SK-N-MC (cell line): Measurements from ENCODE around the gene LTK.

Source experiments
- DNase-seq: peaks from one replicate; pipeline ENCODE4 v3.0.0-alpha.2; 2011; ENCODE audit warnings: low read depth, low spot score
- H3K27ac ChIP-seq: fragments of 200-600 bp; sonication (generic); 2 replicates; pipeline ENCODE4 v1.5.1; 2016; ENCODE audit warnings: mixed run types
- H3K36me3 ChIP-seq: fragments of 200-600 bp; sonication (generic); 2 replicates; pipeline ENCODE4 v1.6.1; 2017; ENCODE audit warnings: antibody characterized with exemption, low read length, mixed read lengths; ENCODE audit not compliant: insufficient read depth
- H3K4me3 ChIP-seq: fragments of 200-600 bp; sonication (generic); 2 replicates; pipeline ENCODE4 v1.5.1; 2016
- H3K9ac ChIP-seq: fragments of 200-600 bp; sonication (generic); 2 replicates; pipeline ENCODE4 v1.8.0; 2017; ENCODE audit warnings: mixed run types, mixed read lengths; ENCODE audit not compliant: insufficient read length
- H3K9me3 ChIP-seq: fragments of 200-600 bp; sonication (generic); 2 replicates; pipeline ENCODE4 v1.6.1; 2017; ENCODE audit warnings: low read depth, mild to moderate bottlenecking, antibody characterized with exemption, low read length, moderate library complexity, mixed read lengths
- EZH2 ChIP-seq: fragments of 200-600 bp; sonication (generic); IDR thresholded peaks from one replicate; pipeline ENCODE4 v1.6.1; 2017; ENCODE audit warnings: antibody characterized with exemption
- FOXP2 ChIP-seq: optimal IDR thresholded peaks from 2 replicates; pipeline ENCODE3; 2011; ENCODE audit warnings: mild to moderate bottlenecking, moderate library complexity; ENCODE audit not compliant: insufficient read depth; ENCODE audit errors: extremely low read length, control extremely low read depth
- POLR2AphosphoS5 ChIP-seq: IDR thresholded peaks from 2 replicates; pipeline ENCODE4 v1.6.1; 2012; ENCODE audit warnings: mild to moderate bottlenecking, low read depth, low read length, borderline replicate concordance

LTK gene

DNA sequence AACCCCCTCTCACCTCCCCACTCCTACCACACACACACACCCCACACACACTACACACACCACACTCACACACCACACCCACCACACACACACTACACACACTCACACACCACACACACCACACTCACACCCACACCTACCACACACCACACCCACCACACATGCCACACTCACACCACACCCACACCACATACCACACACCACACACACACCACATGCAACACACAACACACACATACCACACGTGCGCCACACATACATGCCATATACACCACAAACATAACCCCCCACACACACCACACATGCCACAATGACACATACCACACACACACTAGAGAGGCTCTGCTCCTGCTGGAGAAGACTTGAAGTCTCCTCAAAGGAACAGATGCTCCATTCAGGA is 25.8 kb downstream of the LTK start:
- Histone ChIP-seq H3K4me3 (no peak overlapping the region), H3K27ac (no peak overlapping the region), H3K9me3 (no peaks in the 10 kb centered on the region), H3K9ac (no peak overlapping the region), H3K36me3 (peaks cover 2% of the 10 kb centered on the region)
- no peak for TF ChIP-seq EZH2
- no peak for TF ChIP-seq POLR2AphosphoS5
- TF ChIP-seq FOXP2 = no peak
- no peak for DNase-seq

DNA sequence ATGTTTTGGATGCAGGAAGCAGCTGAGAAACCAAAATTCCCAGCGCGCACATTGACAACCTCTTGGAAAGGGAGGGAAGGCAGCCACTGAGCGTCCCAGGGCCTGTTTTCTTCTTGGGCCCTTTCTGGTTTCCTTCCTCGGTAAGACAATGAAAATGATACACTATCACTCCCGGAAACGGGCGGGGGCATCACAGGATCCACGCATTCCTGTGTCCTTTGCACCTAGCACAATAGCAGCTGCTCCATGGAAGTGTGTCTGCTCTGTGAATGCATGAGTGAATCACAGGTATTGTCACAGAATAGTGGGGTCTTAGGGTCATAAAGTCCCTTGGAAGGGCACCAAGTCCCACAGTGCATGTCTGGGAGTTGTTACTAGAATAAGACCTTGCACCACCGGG is 26.2 kb downstream of the LTK start:
- no peaks in the 10 kb centered on the region for H3K9me3 ChIP-seq
- peaks cover 6% of the 10 kb centered on the region for H3K36me3 ChIP-seq
- H3K4me3 ChIP-seq = no peak overlapping the region
- no peak for DNase-seq
- TF ChIP-seq POLR2AphosphoS5 (no peak), FOXP2 (no peak), EZH2 (no peak)
- H3K9ac ChIP-seq = no peak overlapping the region
- no peak overlapping the region for H3K27ac ChIP-seq

DNA sequence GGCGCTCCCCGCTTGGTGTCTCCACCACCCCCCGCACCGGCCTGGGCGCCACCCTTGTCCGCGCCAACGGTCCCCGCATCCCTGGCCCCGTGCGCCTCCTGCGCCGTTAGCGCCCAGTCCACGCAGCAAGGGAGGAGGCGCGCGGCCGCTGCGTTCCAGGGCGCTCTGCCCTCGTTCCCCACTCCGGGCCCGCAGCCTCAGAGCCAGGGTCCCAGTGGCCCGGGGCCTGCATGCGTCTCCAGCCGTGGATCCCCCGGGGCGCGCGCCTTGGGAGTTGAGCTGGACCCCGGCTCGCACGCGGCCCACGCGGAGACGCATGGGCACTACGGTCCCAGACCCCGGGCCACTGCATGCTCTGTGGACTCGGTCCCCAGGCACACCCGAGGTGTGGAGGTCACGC is 27.3 kb downstream of the LTK start:
- Histone ChIP-seq H3K4me3 (no peak overlapping the region), H3K36me3 (peaks cover 10% of the 10 kb centered on the region), H3K9me3 (no peaks in the 10 kb centered on the region), H3K27ac (no peak overlapping the region), H3K9ac (no peak overlapping the region)
- TF ChIP-seq FOXP2 = no peak
- TF ChIP-seq POLR2AphosphoS5 = no peak
- no peak for TF ChIP-seq EZH2
- DNase-seq = no peak

DNA sequence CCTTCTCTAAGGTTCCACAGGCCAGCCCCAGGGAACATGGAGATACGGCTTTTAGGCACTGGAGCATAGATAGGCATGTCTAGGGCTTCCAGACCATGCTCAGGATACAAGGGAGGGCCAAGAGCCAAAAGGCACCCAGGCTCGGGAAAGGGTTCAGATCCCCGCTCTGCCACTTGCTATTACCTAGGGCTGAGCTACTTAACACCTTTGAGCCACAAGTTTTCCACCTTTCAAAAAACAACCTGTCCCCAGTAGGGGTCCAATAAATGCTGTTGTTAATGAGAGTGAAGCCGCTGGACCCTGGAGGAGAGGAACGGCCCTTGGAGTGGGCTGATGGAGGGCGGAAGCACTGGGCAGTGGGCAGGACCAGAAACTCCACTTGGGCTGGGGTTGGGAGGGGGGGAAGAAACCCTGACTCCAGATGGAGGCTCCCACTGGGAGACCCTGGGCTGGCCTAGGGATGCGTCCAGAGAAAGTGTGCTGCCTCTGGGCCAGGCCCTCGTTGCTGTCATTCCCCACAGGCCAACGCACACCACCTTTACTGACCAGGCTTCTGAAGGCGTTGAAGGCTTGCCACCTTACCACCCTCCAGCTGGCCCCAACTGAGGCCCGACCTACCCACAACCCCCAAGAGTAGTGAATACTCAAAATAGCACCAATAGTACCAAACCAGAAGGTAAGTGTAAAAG is 28.5 kb downstream of the LTK start:
- Histone ChIP-seq H3K4me3 (no peak overlapping the region), H3K36me3 (peaks cover 22% of the 10 kb centered on the region), H3K9ac (no peak overlapping the region), H3K9me3 (no peaks in the 10 kb centered on the region), H3K27ac (no peak overlapping the region)
- TF ChIP-seq FOXP2 (no peak), POLR2AphosphoS5 (no peak), EZH2 (no peak)
- DNase-seq = no peak

DNA sequence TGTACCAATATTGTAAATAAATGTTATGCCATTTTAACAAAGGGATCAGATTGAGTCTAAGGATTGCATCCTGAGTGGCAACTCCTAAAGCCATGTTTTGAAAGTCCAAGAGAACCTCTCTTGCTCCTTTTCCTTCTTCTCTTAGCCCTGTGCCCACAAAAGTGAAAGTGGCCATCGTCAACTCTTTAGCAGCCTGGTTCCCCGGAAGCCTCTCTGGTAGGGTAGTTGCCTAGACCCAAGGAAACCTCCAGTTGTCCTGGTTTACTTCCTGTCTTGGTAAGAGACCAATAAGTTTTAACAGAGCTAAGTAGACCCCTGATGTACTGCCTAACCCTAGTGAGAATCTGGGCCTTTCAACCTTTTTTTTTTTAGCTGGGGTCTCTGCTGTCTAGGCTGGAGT is 30.1 kb downstream of the LTK start:
- peaks cover 34% of the 10 kb centered on the region for H3K36me3 ChIP-seq
- no peak overlapping the region for H3K4me3 ChIP-seq
- TF ChIP-seq POLR2AphosphoS5 = no peak
- TF ChIP-seq EZH2 = no peak
- no peak for TF ChIP-seq FOXP2
- H3K9ac ChIP-seq = no peak overlapping the region
- no peak for DNase-seq
- H3K27ac ChIP-seq = no peak overlapping the region
- H3K9me3 ChIP-seq = no peaks in the 10 kb centered on the region

GRCh38 chr15:41483115-41483514 is 30.5 kb downstream of the LTK start:
- no peak for DNase-seq
- H3K4me3 ChIP-seq = no peak overlapping the region
- H3K9me3 ChIP-seq = no peaks in the 10 kb centered on the region
- TF ChIP-seq FOXP2 = no peak
- no peak for TF ChIP-seq EZH2
- H3K27ac ChIP-seq = 0 out of 2 replicates have a peak overlapping the region, but pooled peaks have one; percentile 25
- H3K9ac ChIP-seq = no peak overlapping the region
- peaks cover 35% of the 10 kb centered on the region for H3K36me3 ChIP-seq

- peaks cover 42% of the 10 kb centered on the region for H3K36me3 ChIP-seq
- no peak overlapping the region for H3K9ac ChIP-seq
- H3K4me3 ChIP-seq = no peak overlapping the region
- no peak overlapping the region for H3K27ac ChIP-seq
- TF ChIP-seq FOXP2 (no peak), EZH2 (no peak), POLR2AphosphoS5 (no peak)
- DNase-seq = no peak
- no peaks in the 10 kb centered on the region for H3K9me3 ChIP-seq
These were observed 31.3 kb downstream of the LTK start for GRCh38 chr15:41482110-41482877.

DNA sequence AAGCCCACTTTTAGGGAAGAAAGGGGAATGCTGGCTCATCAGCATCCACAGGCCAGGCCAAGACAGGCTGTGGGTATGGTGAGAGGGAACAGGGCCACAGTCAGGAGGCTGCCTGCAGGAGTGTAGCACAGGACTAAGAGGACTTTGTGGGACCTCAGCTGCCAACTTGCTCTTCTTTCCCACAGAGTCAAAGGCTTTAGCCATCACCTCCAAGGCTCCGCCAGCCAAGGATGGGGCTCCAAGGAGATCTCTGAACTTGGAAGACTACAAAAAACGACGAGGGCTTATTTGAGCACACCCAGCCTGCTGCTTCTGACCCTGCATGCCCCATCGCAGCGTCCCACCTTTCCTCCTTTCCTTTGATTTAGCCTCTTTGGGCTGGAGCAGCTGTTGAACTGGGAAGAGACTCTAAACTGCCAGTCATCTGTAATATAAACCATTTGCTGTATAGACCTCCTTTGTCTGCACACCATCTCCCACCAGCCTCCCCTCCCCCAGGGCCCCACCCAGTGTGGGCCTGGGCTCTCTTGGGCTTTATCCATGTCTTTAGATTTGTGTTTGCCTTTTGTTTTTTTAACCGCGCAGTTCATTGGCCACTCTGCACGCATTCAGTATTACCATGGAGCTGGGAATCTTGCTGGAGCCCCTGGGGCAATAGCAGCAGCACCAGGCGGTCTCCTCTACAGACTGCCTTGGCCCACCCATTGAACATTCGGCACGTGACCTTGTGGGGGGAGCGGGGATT is 33.1 kb downstream of the LTK start:
- Histone ChIP-seq H3K27ac (no peak overlapping the region), H3K9me3 (no peaks in the 10 kb centered on the region), H3K36me3 (peaks cover 59% of the 10 kb centered on the region), H3K4me3 (no peak overlapping the region), H3K9ac (no peak overlapping the region)
- DNase-seq = no peak
- no peak for TF ChIP-seq EZH2
- no peak for TF ChIP-seq FOXP2
- TF ChIP-seq POLR2AphosphoS5 = no peak
